Common myeloid progenitor, CD34-positive (primary cell): Measurements from ENCODE around the gene ATG16L2.

Experiments used
- CTCF ChIA-PET: fragments of 350-600 bp; sonication (Branson Sonifier 250); formaldehyde crosslinking; loops from one replicate; lab custom pipeline; 2021; ENCODE audit warnings: antibody characterized with exemption; lab: Charles Lee
- POLR2A ChIA-PET: fragments of 350-600 bp; sonication (Branson Sonifier 250); formaldehyde crosslinking; loops from one replicate; lab custom pipeline; 2021; ENCODE audit warnings: antibody characterized with exemption; lab: Charles Lee
- DNase-seq, 3 donors: peaks; one replicate each; pipeline versions ENCODE4 v3.0.0 to v3.0.0-alpha.2; 2013
- H3K27ac ChIP-seq, 2 experiments: 1 replicate in 1 of 2; 2 replicates in 1 of 2; pipeline ENCODE4 v1.7.0; 2013; ENCODE audit warnings: inconsistent platforms in 2 of 2, low read length in 2 of 2, mild to moderate bottlenecking in 2 of 2, low read depth in 1 of 2, moderate library complexity in 1 of 2; ENCODE audit not compliant: severe bottlenecking in 2 of 2, insufficient read depth in 1 of 2, poor library complexity in 1 of 2
- H3K27me3 ChIP-seq, 5 experiments: replicated peaks in 2 of 5; 1 replicate in 3 of 5; 2 replicates in 2 of 5; pipeline versions ENCODE4 v1.6.1 to v1.7.0; 2013; ENCODE audit warnings: low read length in 4 of 5, mild to moderate bottlenecking in 2 of 5, moderate library complexity in 2 of 5, inconsistent platforms in 1 of 5; ENCODE audit not compliant: insufficient read depth in 5 of 5, control insufficient read depth in 4 of 5
- H3K36me3 ChIP-seq, 4 experiments: 1 replicate in 2 of 4; 2 replicates in 2 of 4; pipeline versions ENCODE4 v1.6.1 to v1.7.0; 2013; ENCODE audit warnings: low read length in 3 of 4, control low read depth in 1 of 4, mild to moderate bottlenecking in 1 of 4; ENCODE audit not compliant: control insufficient read depth in 4 of 4, insufficient read depth in 4 of 4
- H3K4me1 ChIP-seq, 4 experiments: 1 replicate in 3 of 4; 2 replicates in 1 of 4; pipeline versions ENCODE4 v1.6.1 to v1.7.1; 2013; ENCODE audit warnings: low read length in 3 of 4, mild to moderate bottlenecking in 3 of 4, control low read depth in 1 of 4, inconsistent platforms in 1 of 4, moderate library complexity in 1 of 4; ENCODE audit not compliant: control insufficient read depth in 4 of 4, insufficient read depth in 4 of 4; ENCODE audit errors: control extremely low read depth in 1 of 4
- H3K4me3 ChIP-seq, 7 experiments: 1 replicate in 4 of 7; 2 replicates in 3 of 7; pipeline versions ENCODE4 v1.5.1 to v1.7.0; 2013; ENCODE audit warnings: mild to moderate bottlenecking in 7 of 7, low read length in 6 of 7, moderate library complexity in 6 of 7, inconsistent platforms in 2 of 7, low read depth in 2 of 7, control low read depth in 1 of 7; ENCODE audit not compliant: insufficient read depth in 4 of 7, control insufficient read depth in 1 of 7; ENCODE audit errors: extremely low read depth in 1 of 7
- H3K9me3 ChIP-seq, 5 experiments: 1 replicate in 4 of 5; 2 replicates in 1 of 5; pipeline versions ENCODE4 v1.6.1 to v1.7.1; 2013; ENCODE audit warnings: low read length in 4 of 5, mild to moderate bottlenecking in 2 of 5, inconsistent platforms in 1 of 5, low read depth in 1 of 5, moderate library complexity in 1 of 5; ENCODE audit not compliant: control insufficient read depth in 4 of 5, insufficient read depth in 2 of 5; ENCODE audit errors: control extremely low read depth in 1 of 5
- WGBS: methylation state at CpG from one replicate; pipeline ENCODE4 v1.1.5; 2013; ENCODE audit not compliant: insufficient coverage; 5-methylcytosine and 5-hydroxymethylcytosine counted together

The ATG16L2 gene

DNA sequence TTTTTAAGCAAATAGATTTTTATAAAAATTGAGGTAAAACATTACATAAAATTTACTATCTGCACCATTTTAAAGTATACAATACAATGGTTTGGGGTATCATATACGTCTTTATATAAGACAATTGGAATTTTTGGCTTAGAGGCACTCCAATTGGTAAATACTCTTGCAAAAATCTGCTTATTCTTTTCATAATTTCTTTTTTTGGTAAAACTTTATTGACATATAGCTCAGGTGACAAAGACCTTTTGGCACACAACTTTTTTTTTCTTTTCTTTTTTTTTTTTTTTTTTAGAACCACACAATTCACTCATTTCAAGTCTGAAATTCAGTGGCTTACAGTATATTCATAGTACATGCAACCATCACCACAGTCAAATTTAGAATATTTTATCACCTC is 57.8 kb downstream of the ATG16L2 start:
- ChIA-PET POLR2A (interaction anchor here (0.6 kb wide), 1 partner anchor 34 kb away, joined by 3 read pairs; no protein-coding TSS in a partner anchor), CTCF (no interaction called here)
- Histone ChIP-seq H3K27ac (no peak overlapping the region), H3K9me3 (no peaks in the 10 kb centered on the region), H3K27me3 (no peaks in the 10 kb centered on the region), H3K4me1 (no peaks in the 10 kb centered on the region), H3K4me3 (no peak overlapping the region), H3K36me3 (peaks cover 11 to 46% (median 31%) of the 10 kb centered on the region in 4 experiments)
- no CpG with 5 or more reads among the region's 1 CpG for WGBS
- no peak for DNase-seq

DNA sequence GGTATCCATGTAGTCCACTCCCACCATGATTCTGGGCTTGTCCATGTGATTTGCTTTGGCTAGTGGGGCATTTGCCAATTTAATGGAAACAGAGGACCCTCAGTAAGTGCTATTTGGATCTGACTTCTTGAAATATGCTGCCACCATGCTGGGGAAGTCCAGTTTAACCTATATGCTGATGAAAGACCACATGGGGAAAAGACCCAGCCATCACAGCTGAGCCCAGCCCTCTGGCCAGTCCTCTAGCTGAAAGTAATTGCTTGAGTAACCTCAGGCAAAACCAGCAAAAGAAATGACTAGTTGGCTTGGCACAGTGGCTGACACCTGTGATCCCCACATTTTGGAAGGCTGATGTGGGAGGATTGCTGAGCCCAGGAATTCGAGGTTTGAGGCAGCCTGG is 61.5 kb downstream of the ATG16L2 start:
- POLR2A ChIA-PET, result no interaction called here
- Histone ChIP-seq H3K27me3 (no peaks in the 10 kb centered on the region), H3K4me3 (no peak overlapping the region), H3K4me1 (no peaks in the 10 kb centered on the region), H3K9me3 (no peaks in the 10 kb centered on the region), H3K36me3 (peaks cover 8 to 33% (median 19%) of the 10 kb centered on the region in 4 experiments), H3K27ac (no peak overlapping the region)
- no peak for DNase-seq
- 100% methylated on average over 1 of the region's 1 CpG for WGBS
- CTCF ChIA-PET, result no interaction called here

DNA sequence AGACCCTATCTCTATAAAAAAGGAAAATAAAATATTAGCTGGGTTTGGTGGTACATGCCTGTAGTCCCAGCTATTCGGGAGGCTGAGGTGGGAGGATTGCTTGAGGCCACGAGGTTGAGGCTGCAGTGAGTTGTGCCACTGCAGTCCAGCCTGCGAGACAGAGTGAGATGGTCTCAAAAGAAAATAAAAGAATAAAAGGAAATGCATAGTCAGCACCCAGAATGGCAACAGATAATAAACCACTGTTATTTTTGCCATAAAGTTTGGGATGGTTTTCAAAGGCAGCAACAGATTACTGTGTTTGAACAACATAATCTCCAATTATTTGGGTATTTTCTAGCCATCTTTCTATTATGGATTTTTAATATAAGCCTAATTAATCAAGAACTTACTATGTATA is 61.9 kb downstream of the ATG16L2 start:
- no peak for DNase-seq
- Histone ChIP-seq H3K4me1 (no peaks in the 10 kb centered on the region), H3K4me3 (no peak overlapping the region), H3K9me3 (no peaks in the 10 kb centered on the region), H3K27me3 (no peaks in the 10 kb centered on the region), H3K36me3 (peaks cover 8 to 31% (median 19%) of the 10 kb centered on the region in 4 experiments), H3K27ac (no peak overlapping the region)
- CTCF ChIA-PET, result no interaction called here
- POLR2A ChIA-PET, result no interaction called here
- no CpG with 5 or more reads among the region's 3 CpGs for WGBS
